SJCRH30 (cell line): ENCODE data around the gene KCNMA1. TPM values are rescaled to one million over a fixed set of nuclear protein-coding genes. Genes with fewer than 3 reads are reported as not detected.
"Not testable (repeated sequence)": the region's sequence is repeated elsewhere in the genome, so short reads cannot be mapped to it uniquely, and the experiment has no call there.

Source experiments
- DNase-seq, 2 experiments: peaks; one replicate each; pipeline ENCODE4 v3.0.0-alpha.2; 2015 to 2020
- H3K27ac ChIP-seq: fragments of 250-450 bp; sonication (Bioruptor Pico); 2 replicates; pipeline ENCODE4 v1.5.1; 2020; ENCODE audit warnings: mild to moderate bottlenecking, moderate library complexity
- H3K27me3 ChIP-seq: fragments of 250-450 bp; sonication (Bioruptor Pico); 2 replicates; pipeline ENCODE4 v1.5.1; 2020; ENCODE audit warnings: mild to moderate bottlenecking, moderate library complexity
- H3K36me3 ChIP-seq: fragments of 250-450 bp; sonication (Bioruptor Pico); 2 replicates; pipeline ENCODE4 v1.5.1; 2020; ENCODE audit warnings: mild to moderate bottlenecking, moderate library complexity
- H3K4me1 ChIP-seq: fragments of 250-450 bp; sonication (Bioruptor Pico); 2 replicates; pipeline ENCODE4 v1.5.1; 2020; ENCODE audit warnings: mild to moderate bottlenecking, moderate library complexity
- H3K4me3 ChIP-seq: fragments of 250-450 bp; sonication (Bioruptor Pico); 2 replicates; pipeline ENCODE4 v1.5.1; 2020; ENCODE audit warnings: mild to moderate bottlenecking, moderate library complexity
- H3K9me3 ChIP-seq: fragments of 250-450 bp; sonication (Bioruptor Pico); replicated peaks from 2 replicates; pipeline ENCODE4 v1.5.1; 2020; ENCODE audit warnings: mild to moderate bottlenecking, moderate library complexity
- total RNA-seq: library from RNA; depleted of rRNA; stranded (reverse); fragments of >200 nt; shearing (Covaris generic); gene quantifications from 2 replicates; pipeline ENCODE4 v1.2.3, GENCODE V29; 2014

Gene KCNMA1
- total RNA-seq, 1 experiment from 2014 or later = 0.69 TPM

DNA sequence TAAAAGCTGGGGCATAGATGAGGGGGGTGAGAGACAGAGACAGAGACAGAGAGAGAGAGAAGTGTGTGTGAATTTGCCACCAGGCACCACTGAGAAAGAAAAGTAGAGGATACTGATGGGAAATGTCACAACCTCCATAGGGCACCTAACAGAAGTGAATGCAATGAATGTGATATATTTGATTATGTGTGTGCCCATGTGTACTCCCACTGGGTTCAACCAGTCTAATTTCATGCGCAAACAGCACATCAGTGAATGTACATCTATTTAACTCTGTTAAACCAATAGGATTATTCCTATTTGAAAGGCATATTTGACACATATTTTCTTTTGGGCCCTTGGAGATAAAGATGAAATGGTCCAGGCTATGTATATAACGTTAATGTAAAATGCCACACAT, 241.3 kb downstream of the KCNMA1 start:
- no peak overlapping the region for H3K27ac ChIP-seq

DNA sequence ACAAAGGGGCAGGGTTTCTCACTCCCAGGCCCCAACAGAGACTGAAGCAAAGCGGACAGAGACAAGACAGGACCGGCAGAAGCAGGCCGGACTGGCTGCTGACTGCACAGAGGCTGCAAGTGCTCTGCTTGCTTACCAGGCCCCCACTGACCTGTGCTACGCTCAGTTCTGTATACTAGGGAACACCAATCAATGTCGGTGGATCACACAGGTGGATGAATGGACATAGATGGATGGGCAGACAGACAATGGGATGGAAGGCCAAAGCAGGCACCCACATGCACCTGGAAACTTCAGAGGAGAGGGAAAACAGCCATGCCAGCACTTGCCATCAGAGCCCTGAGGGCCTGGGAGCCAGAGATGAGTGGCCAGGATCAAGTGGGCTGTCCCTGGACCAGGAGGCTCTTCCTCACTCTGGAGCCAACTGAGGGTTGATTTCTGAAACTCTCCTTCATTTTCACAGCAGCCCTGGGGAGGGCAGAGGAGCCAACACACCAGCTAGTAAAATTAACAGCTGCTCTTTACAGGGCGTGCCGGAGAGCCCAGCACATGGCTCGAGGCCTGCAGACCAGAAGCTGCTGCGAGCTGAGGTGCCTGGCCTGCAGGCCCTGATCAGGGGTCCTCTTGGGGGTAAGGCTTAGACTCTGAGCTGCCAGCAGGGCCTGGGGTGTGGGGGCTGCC, 243.6 kb downstream of the KCNMA1 start:
- no peaks in the 10 kb centered on the region for H3K27me3 ChIP-seq
- no peaks in the 10 kb centered on the region for H3K36me3 ChIP-seq
- no peak overlapping the region for H3K27ac ChIP-seq
- DNase-seq = peak; percentile 60 to 70
- no peaks in the 10 kb centered on the region for H3K9me3 ChIP-seq
- peaks cover 52% of the 10 kb centered on the region for H3K4me1 ChIP-seq
- H3K4me3 ChIP-seq = no peak overlapping the region

More for the DNA sequence above, 241.3 kb downstream of the KCNMA1 start:
- no peak for DNase-seq
- no peaks in the 10 kb centered on the region for H3K27me3 ChIP-seq
- H3K36me3 ChIP-seq = no peaks in the 10 kb centered on the region
- H3K4me1 ChIP-seq = peaks cover 51% of the 10 kb centered on the region
- H3K4me3 ChIP-seq = no peak overlapping the region
- no peaks in the 10 kb centered on the region for H3K9me3 ChIP-seq

DNA sequence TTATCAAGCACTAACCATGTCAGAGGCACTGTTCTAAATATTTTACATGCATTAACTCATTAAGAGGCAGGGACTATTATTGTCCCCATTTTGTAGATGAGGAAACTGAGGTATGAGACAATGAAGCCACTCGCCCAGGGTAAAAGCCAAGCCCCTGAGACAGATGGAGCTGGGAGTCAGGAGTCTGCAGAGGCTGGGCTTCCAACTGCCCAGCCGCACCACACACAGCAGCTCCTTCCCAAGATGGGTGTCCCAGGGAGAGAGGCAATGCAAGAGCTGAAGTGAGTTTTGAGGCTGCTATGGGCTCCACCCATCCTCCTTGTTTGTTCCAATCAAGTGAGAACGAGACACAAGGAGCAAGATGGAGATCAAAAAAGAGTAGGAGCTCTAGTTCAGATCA, 244.2 kb downstream of the KCNMA1 start:
- Histone ChIP-seq H3K36me3 (no peaks in the 10 kb centered on the region), H3K27ac (no peak overlapping the region), H3K4me1 (peaks cover 52% of the 10 kb centered on the region), H3K9me3 (no peaks in the 10 kb centered on the region), H3K4me3 (no peak overlapping the region), H3K27me3 (no peaks in the 10 kb centered on the region)
- DNase-seq = no peak

DNA sequence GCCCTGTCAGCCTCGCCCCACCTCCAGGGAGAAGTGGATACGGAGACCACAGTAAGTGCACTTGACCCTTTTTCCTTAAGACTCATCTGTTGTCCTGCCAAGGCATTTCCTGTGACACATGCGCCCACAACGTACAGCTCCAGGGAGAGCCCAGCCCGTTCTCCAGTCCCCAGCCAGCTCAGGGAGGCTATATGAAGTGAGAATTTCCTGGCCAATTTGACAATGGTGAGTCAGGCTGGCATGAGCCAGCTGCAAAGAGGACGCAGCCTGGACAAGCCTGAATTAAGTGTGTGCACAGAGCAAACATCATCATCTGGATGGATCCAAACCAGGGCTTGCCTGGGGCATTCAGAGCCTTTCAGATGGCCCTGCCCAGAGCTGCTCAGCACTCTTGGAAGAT, 244.8 kb downstream of the KCNMA1 start:
- H3K4me3 ChIP-seq = no peak overlapping the region
- no peaks in the 10 kb centered on the region for H3K9me3 ChIP-seq
- no peaks in the 10 kb centered on the region for H3K36me3 ChIP-seq
- peaks cover 53% of the 10 kb centered on the region for H3K4me1 ChIP-seq
- H3K27me3 ChIP-seq = no peaks in the 10 kb centered on the region
- peak; percentile 51 to 60 for DNase-seq
- H3K27ac ChIP-seq = no peak overlapping the region

DNA sequence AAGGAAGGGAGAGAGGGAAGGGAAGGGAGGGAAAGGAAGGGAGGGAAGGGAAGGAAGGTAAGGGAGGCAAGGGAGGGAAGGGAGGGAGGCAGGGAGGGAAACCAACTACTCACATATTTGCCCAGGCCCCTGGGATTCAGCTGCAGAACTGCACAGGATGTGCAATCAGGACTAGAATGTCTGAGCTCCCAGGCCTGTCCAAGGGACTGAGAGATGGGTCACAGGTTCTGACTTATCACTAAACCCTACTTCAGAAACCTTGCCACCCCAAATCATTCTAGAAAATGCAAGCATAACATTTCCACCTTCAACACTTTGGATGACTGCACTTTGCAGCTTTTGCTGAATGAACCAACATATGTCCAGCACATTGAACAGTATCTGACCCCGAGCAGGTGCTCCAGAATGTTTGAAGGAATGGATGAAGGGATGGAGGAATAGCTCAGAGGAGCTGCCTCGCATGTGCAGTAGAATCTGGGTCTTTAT, 245.3 kb downstream of the KCNMA1 start:
- no peaks in the 10 kb centered on the region for H3K36me3 ChIP-seq
- peak in 1 of 2 experiments; percentile 24 for DNase-seq
- H3K4me1 ChIP-seq = peaks cover 55% of the 10 kb centered on the region
- H3K9me3 ChIP-seq = no peaks in the 10 kb centered on the region
- no peak overlapping the region for H3K27ac ChIP-seq
- H3K27me3 ChIP-seq = no peaks in the 10 kb centered on the region
- H3K4me3 ChIP-seq = no peak overlapping the region

DNA sequence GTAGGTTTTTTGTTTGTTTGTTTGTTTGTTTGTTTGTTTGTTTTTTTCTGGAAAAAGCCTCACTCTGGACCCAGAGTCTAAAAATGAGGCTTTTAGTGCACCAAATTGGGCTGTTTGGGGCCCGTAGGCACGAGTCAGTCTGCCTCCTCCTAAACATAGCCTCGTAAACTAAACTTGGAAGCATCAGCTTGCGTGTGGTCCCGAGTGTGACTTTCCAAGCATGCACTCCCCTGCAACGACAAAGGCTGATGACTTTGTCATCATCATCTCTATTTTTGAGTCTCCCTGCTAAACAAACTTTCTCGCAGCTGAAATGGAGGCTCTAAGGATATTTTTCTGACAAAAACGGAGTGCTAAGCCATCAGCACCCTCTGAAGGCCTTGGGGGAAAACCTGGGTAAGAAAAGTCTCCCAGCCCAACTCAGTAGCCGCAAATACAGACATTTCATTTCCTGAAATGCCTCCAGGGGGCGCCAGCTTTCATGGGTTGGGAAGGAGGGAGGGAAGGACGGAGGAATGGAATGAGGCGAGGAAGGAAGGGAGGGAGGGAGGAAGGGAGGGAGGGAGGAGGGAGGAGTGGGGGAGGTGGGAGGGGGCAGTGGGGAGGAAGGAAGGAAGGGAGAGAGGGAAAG, 245.9 kb downstream of the KCNMA1 start:
- peak; percentile 83 to 92 for DNase-seq
- Histone ChIP-seq H3K4me3 (no peak overlapping the region), H3K27me3 (no peaks in the 10 kb centered on the region), H3K9me3 (no peaks in the 10 kb centered on the region), H3K4me1 (peaks cover 55% of the 10 kb centered on the region), H3K36me3 (no peaks in the 10 kb centered on the region), H3K27ac (no peak overlapping the region)

DNA sequence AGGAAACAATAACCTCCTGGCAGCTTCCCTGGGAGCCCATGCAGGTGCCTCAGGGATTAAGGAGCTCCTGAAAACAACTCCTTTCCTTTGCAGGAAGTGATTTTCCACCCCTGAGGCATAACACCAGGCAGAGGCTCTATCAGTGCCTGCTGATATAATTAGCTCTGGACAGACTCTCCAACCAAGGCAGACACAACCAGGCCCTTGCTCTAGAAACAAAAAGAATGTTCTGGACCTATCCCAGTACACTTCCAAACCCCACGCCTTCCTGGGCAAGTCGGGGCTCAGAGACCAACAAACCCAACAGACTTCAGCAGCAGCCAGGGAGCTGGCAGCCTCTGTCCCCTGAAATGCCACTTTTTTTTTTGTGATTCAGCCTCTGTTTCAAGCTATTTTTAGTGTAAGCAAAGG, 247.1 kb downstream of the KCNMA1 start:
- Histone ChIP-seq H3K27me3 (no peaks in the 10 kb centered on the region), H3K36me3 (no peaks in the 10 kb centered on the region), H3K4me1 (peaks cover 55% of the 10 kb centered on the region), H3K27ac (no peak overlapping the region), H3K9me3 (no peaks in the 10 kb centered on the region), H3K4me3 (no peak overlapping the region)
- DNase-seq = no peak

DNA sequence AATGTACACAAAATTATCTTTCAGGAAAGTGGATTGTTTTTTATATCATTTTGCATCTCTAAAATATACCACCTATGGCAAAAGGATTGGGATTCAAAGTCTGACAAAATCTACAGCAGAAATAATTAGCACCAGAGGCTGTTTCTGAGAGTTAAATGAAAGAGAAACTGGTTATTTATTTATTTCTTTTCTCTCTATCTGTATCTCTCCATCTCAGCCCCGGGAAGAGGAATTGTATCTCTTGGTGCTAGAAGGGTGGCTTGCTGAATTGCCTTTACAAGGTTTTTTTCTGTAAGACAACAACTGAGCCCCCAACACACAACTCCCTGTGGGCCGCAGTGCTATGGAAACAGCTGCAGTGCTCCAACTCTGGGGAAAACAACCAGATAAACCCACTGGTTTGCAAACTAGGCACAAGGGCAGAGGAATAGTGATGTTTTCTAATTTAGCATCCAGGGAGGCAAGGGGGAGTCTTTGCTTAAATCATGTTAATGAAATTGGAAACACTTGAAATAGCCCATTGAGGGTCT, 249.0 kb downstream of the KCNMA1 start:
- DNase-seq = peak in 1 of 2 experiments; percentile 46
- H3K27me3 ChIP-seq = no peaks in the 10 kb centered on the region
- no peaks in the 10 kb centered on the region for H3K9me3 ChIP-seq
- no peaks in the 10 kb centered on the region for H3K36me3 ChIP-seq
- H3K27ac ChIP-seq = no peak overlapping the region
- peaks cover 44% of the 10 kb centered on the region for H3K4me1 ChIP-seq
- H3K4me3 ChIP-seq = no peak overlapping the region

DNA sequence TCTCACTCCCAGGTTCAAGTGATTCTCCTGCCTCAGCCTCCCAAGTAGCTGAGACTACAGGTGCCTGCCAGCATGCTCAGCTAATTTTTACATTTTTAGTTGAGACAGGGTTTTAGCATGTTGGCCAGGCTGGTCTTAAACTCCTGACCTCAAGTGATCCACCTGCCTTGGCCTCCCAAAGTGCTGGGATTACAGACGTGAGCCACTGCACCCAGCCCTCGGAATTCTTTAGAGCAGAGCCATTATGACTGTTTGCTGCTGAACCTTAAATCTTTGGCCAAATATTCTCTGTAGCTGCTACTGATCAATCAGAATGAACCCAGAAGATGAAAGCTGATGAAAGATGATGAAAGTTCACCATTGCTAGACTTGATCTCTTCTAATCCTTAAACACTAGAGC, 249.9 kb downstream of the KCNMA1 start:
- not testable (repeated sequence) for DNase-seq, H3K27ac ChIP-seq, H3K4me3 ChIP-seq, H3K9me3 ChIP-seq, H3K36me3 ChIP-seq, H3K27me3 ChIP-seq
- peaks cover 35% of the 10 kb centered on the region for H3K4me1 ChIP-seq

DNA sequence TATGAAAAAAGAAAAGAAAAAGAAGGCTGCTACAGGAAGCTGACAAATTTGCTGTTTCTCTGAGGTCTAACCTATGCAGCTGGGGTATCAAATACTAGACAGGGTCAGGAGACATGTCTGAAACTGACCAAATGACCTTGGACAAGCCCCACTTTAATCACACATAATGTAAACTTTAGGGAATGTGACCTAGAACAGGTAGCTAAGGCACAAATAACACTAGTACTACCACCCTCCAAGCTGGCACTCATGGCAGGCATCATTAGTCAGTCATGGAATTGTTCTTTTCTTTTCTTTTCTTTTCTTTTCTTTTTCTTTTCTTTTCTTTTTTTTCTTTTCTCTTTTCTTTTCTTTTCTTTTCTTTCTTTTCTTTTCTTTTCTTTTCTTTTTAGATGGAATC, 250.4 kb downstream of the KCNMA1 start:
- no peak overlapping the region for H3K27ac ChIP-seq
- no peaks in the 10 kb centered on the region for H3K36me3 ChIP-seq
- peaks cover 30% of the 10 kb centered on the region for H3K4me1 ChIP-seq
- H3K9me3 ChIP-seq = no peaks in the 10 kb centered on the region
- no peak overlapping the region for H3K4me3 ChIP-seq
- no peak for DNase-seq
- H3K27me3 ChIP-seq = no peaks in the 10 kb centered on the region

DNA sequence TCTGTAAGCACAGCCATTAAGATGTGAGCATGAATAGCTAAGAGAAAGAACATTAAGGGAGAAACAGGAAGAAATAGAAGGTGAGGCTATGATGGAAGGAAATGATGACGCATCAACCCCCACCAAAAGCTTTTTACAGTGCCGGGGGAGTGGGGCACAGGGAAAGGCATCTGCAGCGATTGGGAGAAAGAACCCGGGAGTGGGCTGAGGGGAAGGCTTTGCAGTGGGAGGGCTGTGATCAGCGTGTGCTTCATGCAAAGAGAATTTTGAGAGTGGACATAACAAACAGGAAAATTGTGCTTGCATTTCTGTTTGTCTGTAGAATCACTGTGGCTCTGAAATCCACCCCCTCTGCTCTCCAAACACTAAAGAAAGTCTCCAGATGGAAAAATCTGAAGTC, 250.8 kb downstream of the KCNMA1 start:
- no peaks in the 10 kb centered on the region for H3K27me3 ChIP-seq
- DNase-seq = no peak
- no peak overlapping the region for H3K27ac ChIP-seq
- H3K36me3 ChIP-seq = no peaks in the 10 kb centered on the region
- no peak overlapping the region for H3K4me3 ChIP-seq
- H3K4me1 ChIP-seq = peaks cover 29% of the 10 kb centered on the region
- H3K9me3 ChIP-seq = no peaks in the 10 kb centered on the region

DNA sequence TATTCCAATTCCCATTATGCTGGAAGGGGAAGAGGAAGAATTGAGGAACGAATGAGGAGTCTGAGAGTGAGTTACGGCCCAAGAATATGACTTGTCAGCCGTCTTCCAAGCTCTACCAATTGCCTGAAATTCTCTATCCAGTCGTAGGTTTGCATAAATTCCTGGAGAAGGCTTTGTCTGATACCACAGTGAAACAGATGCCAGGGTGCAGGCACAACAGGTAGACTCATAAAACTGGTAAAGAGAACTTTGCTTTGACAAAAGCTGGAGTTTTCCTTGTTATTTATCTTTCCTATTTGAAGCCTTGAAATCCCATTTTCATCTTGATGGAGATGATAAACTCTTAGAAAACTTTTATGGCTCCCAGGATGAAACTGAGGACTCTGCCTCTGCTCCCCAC, 251.2 kb downstream of the KCNMA1 start:
- no peak for DNase-seq
- Histone ChIP-seq H3K27ac (no peak overlapping the region), H3K4me3 (no peak overlapping the region), H3K36me3 (no peaks in the 10 kb centered on the region), H3K9me3 (no peaks in the 10 kb centered on the region), H3K27me3 (no peaks in the 10 kb centered on the region), H3K4me1 (peaks cover 25% of the 10 kb centered on the region)

DNA sequence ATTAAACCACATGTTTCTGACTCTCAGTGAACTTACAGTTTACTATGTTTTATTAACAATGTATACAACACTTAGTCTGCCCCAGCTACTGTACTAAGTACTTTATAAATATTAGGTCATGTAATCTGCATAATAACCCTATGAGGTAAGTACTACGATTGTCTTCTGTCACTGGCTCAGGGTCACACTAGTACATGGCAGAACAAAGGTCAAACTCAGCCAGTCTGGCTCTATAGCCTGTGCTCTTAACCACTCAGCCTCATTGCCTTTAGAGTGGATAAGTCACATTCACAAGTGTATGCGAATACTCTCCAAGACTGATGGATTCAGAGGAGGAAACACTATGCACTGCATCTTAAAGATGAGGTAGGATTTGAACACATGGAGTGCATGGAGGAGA, 252.3 kb downstream of the KCNMA1 start:
- no peaks in the 10 kb centered on the region for H3K27me3 ChIP-seq
- H3K36me3 ChIP-seq = no peaks in the 10 kb centered on the region
- no peak overlapping the region for H3K27ac ChIP-seq
- H3K9me3 ChIP-seq = no peaks in the 10 kb centered on the region
- peaks cover 14% of the 10 kb centered on the region for H3K4me1 ChIP-seq
- no peak overlapping the region for H3K4me3 ChIP-seq
- DNase-seq = no peak

DNA sequence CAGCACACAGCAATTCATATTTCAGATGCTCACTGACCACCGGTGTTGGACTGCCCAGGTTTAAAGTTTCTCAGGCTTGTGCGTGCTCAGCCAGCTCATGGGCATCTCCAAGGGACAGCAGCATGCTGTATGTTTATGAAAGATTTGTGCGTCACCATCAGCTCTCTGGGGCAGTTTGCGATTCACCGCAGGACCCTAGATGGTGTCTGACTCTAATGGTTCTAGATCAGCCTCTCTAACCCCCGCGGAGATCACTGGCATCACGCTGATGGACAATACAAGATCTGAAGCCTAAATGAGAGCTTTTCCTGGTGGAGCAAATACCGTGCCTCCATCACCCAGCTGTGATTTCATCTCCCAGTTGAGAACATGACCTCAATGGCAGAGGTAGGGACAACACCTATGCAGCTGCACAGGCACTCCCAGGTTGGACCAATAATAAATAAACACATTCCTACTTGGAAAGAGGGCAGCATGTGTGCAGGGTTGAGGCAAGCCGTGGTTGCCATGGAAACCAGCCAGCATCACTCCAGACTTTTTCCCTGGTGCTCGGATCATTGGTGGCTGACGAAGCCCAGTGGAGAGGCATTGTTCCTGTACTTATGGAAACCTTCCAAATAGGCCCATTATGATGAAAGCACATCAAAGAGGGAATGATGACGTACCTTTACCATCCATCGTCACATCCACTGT, 253.6 kb downstream of the KCNMA1 start:
- DNase-seq = no peak
- Histone ChIP-seq H3K27me3 (no peaks in the 10 kb centered on the region), H3K4me1 (peaks cover 12% of the 10 kb centered on the region), H3K36me3 (no peaks in the 10 kb centered on the region), H3K9me3 (no peaks in the 10 kb centered on the region), H3K27ac (no peak overlapping the region), H3K4me3 (no peak overlapping the region)

DNA sequence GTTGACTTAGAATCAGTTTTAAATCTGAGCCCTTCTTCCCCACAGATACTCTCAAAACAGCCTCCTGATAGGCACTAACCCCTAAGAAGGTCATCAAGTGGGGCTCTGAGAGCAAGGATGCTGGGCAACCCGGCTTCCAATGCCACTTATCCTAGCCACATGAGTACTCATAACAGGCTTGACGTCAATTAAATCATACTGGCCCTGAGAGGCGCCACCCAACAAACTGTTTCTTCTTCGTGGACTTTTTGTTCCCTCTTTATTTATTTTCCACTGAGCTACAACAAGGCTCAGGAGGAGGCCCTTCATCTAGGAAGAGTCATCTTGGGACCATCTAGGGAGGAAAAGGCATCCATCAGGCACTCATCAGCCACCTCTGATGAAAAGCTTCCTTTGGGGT, 255.9 kb downstream of the KCNMA1 start:
- H3K9me3 ChIP-seq = no peaks in the 10 kb centered on the region
- DNase-seq = no peak
- H3K4me1 ChIP-seq = no peaks in the 10 kb centered on the region
- H3K27me3 ChIP-seq = 0 out of 2 replicates have a peak, but pooled peaks cover 2% of the 10 kb centered on the region
- no peak overlapping the region for H3K4me3 ChIP-seq
- no peak overlapping the region for H3K27ac ChIP-seq
- H3K36me3 ChIP-seq = no peaks in the 10 kb centered on the region
